Left forelimb (tissue), 1 donor: Measurements from ENCODE around the gene TMEM164.

ENCODE experiments used
- DNase-seq: peaks from one replicate; pipeline ENCODE4 v3.0.0-alpha.2; 2018; ENCODE audit warnings: low spot score

The TMEM164 gene

DNA sequence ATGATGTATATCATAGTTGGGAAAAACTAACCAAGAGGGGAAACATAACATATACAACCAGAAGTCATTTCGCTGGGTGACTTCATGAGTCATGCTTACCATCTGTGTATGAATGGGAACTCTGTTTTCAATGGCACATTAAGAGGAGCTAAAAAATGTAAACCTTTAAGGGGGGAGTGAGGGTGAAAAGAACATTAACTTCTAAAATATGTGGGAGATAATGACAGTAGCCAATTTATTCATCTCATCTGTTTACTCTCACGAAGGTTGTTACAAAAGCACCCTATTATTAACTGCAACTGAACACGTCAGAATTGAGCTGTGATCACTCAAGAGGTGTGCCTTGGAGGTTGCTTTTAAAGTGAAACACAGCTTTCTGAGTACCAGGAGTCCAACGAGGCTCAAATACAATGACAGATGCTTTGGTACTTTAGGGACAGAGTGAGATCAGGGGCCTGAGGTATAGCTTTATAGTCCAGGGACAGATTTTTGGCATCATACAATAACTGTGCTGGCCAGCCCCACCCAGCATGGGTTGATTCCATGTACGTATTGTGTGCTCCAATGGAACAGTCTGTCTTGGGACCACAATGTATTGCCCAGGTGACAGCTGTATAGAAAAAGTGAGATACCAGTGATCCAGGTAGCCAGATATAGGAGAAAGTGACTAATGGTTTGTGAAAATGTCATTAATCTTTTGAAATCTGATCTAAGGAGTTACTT, 207.7 kb downstream of the TMEM164 start:
- no peak for DNase-seq

DNA sequence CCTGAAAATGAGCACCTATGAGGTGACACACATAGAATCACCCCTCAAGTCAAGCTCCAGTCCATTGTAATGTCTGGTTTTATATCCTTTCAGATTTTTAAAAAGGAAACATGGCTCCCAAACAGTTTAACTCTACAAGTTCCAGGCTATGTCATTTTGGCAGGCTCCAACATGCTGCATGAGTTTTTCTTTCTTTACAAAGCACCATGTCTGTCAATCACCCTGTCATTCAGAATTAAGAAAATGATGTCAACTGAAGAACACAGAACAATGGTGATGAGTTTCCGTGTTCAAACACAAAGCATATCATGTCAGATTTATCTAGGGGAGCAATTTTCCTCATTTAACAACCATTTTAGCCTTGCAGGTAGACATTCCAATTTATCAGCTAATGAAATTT, 208.4 kb downstream of the TMEM164 start:
- DNase-seq, result no peak

DNA sequence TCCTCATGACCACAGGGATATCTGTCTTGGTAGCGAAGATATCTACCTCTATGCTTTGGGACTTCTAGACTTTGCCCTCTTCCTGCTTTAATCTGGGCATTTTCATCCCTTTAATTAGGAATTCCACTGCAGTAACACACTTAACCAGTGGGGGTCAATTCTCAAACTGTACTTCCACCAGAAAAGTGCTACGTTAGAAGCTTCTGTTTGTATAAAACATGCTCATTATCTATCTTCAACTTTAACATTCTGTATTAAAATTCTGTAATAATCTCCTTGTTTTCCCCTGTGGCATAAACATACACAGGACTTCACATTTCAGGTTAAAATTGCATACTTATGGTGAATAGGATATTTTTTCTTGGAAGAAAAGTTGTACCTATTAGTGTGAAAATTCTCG, 209.4 kb downstream of the TMEM164 start:
- no peak for DNase-seq

DNA sequence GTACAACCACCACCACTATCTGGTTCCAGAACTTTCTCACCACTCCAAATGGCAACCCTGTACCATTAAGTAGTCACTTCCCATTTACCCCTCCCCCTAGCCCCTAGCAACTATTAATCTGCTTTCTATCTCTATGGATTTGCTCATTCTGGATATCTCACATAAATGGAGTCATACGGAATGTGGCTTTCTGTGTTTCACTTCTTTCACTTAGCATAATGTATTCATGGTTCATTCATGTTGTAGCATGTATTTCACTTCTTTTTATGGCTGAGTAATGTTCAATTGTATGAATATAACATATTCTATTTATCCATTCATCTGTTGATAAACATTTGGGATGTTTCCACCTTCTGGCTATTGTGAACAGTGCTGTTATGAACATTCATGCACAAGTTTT, 210.3 kb downstream of the TMEM164 start:
- no peak for DNase-seq

DNA sequence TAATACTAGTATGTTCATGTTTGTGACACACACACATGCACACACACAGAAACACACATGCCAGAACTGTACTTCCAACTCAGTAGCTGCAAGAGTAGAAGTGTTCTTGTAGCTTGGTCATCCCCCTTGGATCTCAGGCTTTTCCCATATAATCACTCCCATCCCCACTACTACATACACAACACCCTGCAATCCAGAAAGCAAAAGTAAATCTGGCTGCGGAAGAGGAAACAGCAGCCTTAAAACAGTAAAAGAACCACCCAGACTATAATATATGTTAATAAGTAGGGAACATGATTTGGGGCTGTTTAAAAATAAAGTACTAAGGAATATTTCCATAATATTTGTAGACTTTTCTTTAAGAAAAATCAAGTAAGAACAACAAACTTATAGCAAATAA, 211.8 kb downstream of the TMEM164 start:
- DNase-seq, result no peak

DNA sequence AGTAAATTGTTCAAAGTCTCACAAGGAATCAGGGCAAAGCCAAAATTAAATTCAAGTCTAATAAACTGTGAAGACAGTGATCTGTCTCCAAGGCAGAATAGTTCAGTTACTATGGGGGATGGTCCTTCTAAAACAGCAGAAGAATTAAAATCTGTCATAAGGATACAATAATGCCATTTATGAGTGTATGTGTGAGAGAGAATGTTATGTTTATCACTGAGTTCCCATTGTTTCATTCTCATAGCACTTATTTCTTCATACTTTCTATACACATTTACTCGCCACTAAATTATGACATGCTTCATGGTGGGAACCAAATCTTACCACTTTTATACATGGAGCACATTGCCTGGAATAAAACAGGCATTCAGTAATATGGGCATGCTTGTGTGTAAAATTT, 212.5 kb downstream of the TMEM164 start:
- DNase-seq, result no peak

DNA sequence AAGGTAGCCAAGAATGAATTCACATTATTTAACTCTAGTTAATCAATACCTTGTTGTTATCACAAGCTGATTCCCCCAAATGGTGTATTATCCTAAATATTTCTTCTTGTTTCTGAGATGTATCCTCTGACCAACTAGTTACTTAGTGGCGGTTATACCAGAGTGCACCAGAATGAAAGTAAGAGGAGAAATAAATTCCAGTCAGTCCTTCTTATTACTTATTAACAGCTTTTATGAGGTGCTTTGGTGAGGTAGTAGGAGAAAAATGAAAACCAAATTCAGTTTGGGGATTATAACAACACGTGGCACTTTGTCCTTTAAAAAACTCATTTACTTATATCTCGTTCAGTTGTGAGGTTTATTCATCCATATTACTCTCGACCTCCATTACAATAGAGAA, 213.1 kb downstream of the TMEM164 start:
- no peak for DNase-seq

DNA sequence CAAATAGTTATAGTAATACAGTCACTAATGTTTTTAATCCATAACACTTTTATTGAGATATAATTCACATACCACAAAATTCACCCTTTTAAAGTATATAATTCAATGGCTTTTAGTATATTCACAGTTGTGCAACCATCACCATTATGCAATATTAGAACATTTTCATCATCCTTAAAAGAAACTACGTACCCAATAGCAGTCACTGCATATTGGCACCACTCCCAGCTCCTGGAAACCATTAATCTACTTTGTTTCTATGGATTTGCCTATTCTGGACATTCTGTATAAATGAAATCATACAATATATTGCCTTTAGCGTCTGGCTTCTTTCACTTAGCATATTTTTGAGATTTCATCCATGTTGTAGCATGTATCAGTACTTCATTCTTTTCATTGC, 215.7 kb downstream of the TMEM164 start:
- no peak for DNase-seq

DNA sequence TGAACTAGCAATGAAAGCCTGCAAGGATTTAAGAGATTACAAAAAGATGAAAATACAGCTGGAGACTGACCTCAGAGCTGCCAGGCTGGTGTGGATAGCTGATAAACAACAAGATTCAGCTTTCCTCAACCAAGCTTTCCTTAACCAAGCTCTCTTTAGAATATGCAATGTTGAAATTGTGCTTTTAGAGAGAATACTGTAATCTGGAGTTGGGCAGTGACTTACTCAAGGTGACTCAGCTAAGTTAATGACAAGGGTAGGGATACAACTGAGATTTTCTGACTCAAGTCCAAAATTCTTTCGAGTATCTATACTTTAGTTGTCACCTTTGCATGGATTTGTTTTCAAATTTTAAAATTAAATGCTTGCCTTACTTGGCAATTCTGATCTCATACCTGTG, 217.0 kb downstream of the TMEM164 start:
- DNase-seq, result no peak

DNA sequence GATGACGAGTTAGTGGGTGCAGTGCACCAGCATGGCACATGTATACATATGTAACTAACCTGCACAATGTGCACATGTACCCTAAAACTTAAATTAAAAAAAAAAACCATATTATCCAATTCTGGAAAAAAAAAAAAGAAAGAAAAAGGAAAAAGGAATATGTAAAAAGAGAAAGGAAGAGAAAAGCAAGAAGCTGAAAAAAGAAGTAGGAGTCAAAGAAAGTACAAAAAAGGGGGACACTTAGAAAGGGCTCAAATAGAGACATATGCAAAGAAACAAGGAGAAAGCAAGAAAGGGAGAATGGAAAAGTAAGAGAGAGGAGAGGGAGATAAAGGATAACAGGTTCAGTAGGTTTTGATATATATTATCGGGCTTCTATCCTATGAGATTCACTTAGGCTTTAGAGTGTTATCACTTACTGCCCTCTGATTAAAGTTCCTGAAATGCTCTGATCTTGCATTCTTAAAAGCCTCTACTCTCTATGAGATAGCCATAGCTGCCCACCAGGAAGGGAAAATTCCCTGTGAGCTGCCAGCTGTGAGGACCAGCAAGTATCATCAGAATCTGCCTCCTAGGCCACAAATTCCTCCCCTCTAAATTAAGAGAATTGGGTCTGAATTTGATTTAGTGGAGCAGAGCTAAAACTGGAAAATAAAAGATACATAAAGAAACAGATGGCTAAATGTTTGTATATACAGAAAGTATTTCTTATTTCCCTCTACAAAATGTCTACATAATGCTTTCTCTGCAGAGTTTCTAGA, 219.8 kb downstream of the TMEM164 start:
- DNase-seq, result no peak

DNA sequence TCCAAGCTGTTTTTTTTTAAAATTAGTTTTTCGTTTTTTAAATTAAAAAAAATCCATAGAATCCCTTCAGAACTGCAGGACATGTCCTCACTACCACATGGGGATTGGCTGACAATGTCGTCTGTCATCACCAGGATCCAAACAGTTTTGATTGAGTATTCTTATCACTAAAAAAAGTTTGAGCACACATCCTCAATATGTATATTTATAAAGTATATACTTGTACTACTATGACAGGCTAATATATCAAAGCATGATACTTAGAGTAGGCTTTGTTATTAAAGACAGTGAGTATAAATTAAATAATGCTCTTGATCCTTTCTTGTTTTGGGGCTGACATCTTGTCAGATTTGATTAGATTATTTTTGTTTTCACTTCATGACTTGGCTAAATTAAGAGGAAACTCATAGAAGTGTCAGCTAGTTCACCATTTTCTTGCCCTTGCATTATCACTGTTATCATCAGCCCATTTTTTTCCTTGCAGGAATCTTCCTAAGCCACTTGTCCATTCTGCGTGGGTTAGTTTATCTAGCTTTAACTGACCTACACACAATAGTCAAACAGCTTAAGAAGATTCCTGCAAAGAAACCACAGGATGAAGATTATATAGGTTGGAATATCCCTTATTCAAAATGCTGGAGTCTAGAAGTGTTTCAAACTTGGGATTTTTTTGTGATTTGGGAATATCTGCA, 222.2 kb downstream of the TMEM164 start:
- DNase-seq, result no peak

DNA sequence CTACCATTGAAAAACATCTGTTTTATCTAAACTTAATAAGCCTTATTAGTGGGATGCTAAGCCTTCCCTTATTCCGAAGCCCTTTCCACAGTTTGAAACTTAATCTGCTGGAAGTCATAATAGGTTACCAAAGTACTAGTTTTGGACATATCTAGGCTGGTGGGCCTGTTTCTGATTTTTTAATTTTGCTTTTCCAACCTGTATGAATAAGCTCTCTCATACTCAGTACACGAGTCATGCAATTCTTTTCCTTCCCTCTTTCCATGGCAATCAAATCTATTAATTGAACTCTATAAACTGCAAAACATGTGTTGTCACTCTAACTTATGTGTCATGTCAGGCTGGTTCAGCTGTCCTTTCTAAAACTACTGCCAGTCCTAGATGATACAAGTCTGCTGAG, 224.0 kb downstream of the TMEM164 start:
- no peak for DNase-seq
